NCI-H82 treated with DMSO at 0.1 percent for 48 hours (cell line): ENCODE data around the gene LUZP1.

Experiments
- DNase-seq: peaks from one replicate; lab custom pipeline; 2025; ENCODE audit not compliant: unreplicated experiment; lab: John Stamatoyannopoulos, UW

LUZP1 gene

DNA sequence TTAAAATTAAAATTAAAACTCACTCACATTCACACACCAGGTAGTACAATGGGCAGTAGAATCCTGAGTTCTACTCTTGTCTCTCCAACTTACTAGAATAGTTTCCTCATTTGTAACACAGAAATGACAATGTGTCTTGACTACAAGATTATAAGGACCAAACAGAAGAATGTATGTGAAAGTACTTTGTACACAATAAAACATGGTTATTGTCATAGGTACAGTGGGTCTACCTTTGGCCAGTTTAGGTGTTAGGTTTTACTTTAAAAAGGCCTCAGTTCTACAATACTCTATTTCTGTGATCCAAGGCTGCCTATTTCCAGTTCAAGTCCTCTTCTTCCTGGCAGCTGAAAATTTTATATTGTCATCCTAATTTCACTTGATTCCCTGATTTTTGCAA is 50.2 kb downstream of the LUZP1 start:
- DNase-seq = no peak

DNA sequence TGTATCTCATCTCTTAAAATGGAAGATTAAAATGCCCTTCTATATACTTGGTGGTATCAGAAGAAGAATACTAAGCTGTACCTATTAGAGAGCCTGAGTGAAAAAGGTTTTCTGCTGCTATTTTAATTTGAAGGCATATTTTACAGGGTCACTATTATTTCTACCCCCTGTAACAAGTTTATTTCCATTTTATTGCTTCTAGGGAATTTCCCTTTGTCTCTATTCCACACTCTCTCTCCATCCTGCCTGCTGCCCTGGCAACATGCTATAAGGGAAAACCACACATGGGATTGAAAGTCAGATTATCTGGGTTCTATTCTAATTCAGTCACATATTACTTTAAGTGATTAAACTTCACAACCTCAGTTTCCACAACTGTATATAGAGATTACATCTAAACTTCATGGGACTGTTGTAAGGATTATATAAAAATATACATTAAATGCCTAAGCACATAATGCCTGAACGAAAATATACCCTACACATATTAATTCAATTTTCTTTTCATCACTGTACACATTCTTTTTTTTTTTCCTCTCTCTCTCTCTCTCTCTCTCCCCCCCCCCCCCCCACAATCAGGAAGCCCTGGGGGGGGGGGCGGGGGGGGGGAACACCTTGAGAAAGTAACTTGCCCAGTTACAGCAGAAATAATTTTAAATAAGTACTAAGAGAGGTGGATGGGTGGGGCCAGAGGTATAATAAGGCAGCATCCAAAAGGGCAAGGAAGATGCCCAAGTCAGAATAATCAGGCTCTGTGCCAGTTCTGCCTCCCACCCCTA is 51.5 kb downstream of the LUZP1 start:
- no peak for DNase-seq

DNA sequence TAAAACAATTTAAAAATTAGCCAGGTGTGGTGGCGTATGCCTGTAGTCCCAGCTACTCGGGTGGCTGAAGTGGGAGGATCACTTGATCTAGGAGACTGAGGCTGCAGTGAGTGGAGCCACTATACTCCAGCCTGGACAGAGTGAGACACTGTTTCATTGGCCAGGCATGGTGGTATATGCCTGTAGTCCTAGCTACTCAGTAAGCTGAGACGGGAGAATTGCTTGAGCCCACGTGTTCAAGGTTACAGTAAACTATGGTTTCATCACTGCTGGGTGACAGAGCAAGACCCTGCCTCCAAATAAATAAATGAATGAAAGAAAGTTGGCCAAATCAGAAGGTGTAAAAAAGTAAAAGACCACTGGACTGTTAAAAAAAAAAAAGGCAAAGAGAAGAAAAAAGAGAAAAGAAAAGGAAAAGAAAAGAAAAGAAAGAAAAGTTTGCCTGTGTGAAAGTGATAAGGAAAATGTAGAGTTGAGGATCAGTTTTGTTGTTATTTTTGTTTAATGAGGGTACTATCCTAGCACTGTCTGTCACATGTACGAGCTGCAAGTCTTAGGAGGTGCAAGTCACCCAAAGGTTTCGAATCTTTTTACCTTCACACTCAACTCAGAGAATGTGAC is 52.3 kb downstream of the LUZP1 start:
- DNase-seq = no peak

GRCh38 chr1:23114424-23115079 is 54.1 kb downstream of the LUZP1 start:
- no peak for DNase-seq

DNA sequence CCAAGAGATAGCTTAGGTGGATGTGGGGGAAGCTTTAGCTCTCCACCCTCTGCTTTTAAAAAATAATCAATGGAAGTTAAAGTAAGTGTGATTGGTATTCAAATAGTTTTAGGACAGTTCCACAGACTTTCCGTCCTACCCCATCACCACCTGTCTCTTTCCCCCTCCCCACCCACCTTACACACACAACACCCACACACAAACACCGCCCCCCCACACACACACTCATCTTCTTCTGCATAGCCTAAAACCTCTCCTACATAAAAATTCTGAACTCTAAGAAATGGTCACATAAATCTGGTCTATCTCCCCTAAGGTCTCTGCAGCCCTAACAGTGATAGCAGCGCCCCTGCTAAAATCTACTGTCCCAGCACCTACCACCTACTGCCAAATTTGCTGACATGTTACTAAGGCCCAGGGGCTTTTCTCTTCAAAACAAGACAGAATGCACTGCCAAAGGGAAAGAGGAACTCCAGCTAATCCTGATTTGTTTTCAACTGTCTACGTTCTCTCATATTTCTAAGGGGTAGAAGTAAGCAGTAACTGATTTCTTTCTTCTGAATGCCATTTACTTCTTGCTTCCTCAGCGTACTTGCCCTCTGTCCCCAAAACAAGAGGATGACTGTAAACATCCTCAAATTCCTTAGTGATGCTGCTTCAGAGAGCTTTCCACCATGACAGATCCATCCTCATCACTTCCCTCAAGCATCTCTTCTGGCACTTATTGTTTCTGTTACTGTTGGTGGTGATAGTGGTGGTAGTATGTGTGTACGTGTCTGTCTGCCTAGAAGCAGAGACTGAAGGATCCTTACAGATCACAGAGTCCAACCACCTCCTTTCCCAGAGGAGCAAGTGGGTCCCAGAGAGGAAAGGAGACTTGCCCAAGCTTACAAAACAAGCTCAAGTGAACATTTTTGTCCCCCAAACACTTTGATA is 56.8 kb downstream of the LUZP1 start:
- no peak for DNase-seq

DNA sequence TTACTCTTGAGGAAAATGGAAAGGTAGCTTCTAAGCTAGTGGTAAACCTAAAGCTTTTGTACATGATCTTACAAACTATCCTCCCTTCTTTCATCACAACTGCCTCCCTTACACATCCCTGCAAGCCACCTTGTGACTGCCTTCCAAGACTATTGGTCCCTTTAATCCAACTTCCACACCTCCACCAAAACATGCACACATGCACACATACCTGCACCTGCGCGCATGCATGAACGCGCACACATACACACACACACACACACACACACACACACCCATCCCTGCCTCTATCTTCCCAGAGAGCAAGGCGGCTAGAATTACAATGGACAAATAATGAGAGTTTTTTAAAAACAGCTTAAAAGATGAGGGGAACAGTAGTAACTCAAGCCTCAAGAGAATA is 58.3 kb downstream of the LUZP1 start:
- no peak for DNase-seq

GRCh38 chr1:23108918-23109533 is 59.6 kb downstream of the LUZP1 start:
- no peak for DNase-seq

DNA sequence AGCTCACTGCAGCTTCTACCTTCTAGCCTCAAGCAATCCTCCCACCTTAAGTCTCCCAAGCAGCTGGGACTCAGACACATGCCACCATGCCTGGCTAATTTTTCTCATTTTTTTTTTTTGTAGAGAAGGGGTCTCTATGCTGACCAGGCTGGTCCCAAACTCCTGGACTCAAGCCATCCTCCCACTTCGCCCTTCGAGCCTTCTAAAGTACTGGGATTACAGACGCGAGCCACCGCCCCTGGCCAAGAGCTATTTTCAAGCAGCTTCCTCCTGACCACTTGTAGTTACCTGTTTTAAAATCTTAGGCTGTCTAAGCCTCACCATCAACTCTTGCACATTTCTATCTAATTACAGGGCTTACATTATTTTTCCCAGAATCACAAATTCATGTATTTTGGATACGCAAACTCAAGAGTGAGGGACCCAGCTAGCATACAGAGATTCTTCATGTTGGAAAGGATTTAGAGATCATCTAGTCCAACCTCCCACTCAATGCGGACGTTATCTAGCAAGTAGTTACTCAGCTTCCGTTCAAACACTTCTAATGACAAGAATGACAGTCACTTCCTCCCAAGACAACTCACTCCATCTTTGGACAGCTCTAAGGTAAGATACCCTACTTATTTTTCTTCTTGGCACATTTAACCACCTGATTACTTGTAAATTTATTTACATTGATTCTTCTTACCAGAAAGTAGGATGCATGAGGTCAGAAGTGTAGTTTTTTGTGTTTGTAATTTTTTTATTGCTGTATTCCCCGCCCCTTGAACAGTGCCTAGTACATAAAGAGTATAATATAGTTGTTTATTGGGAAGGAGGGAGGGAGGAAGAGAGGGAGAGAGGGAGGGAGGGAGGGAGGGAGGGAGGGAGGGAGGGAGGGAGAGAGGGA is 65.4 kb downstream of the LUZP1 start:
- no peak for DNase-seq

DNA sequence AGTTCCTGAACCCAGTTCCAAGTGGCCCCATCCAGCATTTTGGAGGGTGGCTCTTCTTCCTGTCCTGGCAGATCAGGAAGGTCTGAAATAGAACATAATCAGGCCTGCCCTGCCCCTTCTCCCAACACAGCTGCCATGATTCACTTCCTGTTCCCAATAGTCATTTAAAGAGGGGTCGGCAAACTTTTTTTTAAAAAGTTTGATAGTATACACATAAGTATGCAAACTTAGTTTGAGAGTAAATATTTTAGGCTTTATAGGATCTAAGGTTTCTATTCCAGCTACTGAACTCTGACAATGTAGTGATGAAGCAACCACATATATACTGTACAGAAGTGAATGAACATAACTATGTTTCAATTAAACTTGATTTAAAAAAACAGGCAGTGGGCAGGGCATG is 66.4 kb downstream of the LUZP1 start:
- no peak for DNase-seq

GRCh38 chr1:23101887-23102286 is 66.8 kb downstream of the LUZP1 start:
- DNase-seq = no peak

GRCh38 chr1:23101101-23101827 is 67.4 kb downstream of the LUZP1 start:
- no peak for DNase-seq

GRCh38 chr1:23100074-23100748 is 68.4 kb downstream of the LUZP1 start:
- DNase-seq = peak; percentile 68

GRCh38 chr1:23099171-23099536 is 69.5 kb downstream of the LUZP1 start:
- no peak for DNase-seq

DNA sequence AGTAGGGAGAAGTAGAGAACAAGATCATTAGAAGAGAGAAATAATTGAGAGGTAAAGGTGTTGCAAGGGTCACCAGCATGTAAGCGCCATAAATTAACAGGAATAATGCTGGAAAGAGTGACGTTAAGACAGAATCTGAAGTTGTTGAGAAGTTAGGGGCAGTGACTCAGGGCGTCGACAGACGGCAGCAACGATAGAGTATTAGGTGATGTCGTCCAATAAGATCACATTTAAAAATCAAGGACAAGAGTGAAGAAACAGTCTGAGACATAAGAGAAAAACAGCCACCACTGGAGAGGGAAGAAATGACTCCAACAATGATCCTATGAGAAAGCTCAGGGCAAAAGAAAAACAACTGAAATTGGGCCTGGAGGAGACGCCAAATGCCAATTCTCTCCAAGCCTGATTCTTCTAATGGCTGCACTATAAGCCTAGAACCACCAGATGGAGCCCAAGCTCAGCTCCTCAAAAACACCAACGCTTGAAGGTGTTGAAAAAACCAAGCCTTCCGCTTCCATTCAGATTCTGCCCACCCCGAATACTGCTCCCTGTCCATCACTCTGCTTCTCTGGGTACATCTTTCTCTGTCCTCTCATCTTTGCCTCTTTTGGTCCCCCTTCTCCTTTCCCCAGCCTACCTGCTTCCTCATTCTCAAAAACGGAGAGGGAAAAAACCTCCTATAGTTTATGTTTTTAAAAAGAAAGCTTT is 70.0 kb downstream of the LUZP1 start:
- peak; percentile 64 for DNase-seq

- no peak for DNase-seq
These were observed 71.3 kb downstream of the LUZP1 start for GRCh38 chr1:23097316-23097715.

- DNase-seq = no peak
These were observed 76.2 kb downstream of the LUZP1 start for GRCh38 chr1:23092447-23092846.

DNA sequence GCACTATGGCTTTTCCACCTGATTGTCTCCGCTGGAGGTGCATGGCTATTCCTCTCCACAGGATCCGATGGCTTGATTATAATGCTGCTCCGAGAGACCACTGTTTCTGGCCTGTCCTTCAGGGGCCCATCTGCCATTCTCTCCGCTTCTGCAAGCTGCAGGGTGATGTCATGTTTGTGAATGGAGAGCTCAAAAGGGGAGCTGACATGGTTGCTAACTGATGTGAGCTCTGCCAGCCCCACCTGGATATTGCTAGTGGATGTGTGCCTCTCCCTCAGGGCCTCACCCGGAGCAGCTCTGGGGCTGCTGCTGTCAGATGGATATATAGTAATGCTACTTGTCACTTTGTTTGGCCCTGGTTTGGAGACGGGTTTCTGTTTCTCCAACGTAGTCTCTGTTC is 77.1 kb downstream of the LUZP1 start:
- DNase-seq = no peak

- DNase-seq = no peak
These were observed 78.6 kb downstream of the LUZP1 start for GRCh38 chr1:23090056-23090455.
